Mesenteric fat pad (tissue), 1 donor: ENCODE data around the gene RING1. TPM values are rescaled to one million over a fixed set of nuclear protein-coding genes. Genes with fewer than 3 reads are reported as not detected.
"Not testable (repeated sequence)": the region's sequence is repeated elsewhere in the genome, so short reads cannot be mapped to it uniquely, and the experiment has no call there.

Source experiments
- DNase-seq: peaks from one replicate; pipeline ENCODE4 v3.0.0-alpha.2; 2020; ENCODE audit warnings: low spot score
- total RNA-seq: library from RNA; stranded (reverse); fragmentation: NEBNext Ultra II Directional; extraction: Animal tissue kit (Norgen Biotek cat#: 25700); gene quantifications from one replicate; pipeline ENCODE4 v1.2.1, GENCODE V29; 2021
- donor health status: DM: yes; HTN: yes; CAD: no.

RING1 gene
- total RNA-seq, 1 donor from 2014 or later, result 32.6 TPM

DNA sequence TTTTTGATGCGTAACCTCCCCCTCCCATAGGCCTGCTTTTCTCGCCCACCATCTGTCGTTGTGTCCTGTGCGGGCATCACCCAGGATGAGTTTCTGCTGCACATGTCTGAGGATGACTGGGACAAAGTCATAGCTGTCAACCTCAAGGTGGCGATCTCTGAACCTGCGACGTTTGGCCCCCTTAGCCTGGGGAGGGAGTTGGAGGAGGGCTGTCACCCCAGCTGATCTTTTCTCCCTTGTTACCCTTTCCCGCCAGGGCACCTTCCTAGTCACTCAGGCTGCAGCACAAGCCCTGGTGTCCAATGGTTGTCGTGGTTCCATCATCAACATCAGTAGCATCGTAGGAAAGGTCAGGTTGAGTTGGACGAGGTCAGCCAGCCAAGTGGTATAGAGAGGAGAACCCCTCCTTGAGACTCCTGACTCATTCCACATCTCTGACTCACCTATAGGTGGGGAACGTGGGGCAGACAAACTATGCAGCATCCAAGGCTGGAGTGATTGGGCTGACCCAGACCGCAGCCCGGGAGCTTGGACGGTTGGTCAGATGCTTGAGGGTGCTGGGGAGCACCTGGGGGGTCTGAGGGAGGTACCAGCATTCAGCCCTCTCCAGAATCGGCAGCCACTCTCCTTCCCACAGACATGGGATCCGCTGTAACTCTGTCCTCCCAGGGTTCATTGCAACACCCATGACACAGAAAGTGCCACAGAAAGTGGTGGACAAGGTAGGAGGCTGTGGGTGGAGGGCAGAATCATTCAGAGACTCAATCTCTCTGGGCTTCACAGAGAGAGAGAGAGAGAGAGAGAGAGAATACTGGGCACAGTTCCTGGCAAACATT, 2.9 kb upstream of the RING1 start:
- no peak for DNase-seq

GRCh38 chr6:33206027-33206863, 2.1 kb upstream of the RING1 start:
- DNase-seq, result peak; percentile 69

DNA sequence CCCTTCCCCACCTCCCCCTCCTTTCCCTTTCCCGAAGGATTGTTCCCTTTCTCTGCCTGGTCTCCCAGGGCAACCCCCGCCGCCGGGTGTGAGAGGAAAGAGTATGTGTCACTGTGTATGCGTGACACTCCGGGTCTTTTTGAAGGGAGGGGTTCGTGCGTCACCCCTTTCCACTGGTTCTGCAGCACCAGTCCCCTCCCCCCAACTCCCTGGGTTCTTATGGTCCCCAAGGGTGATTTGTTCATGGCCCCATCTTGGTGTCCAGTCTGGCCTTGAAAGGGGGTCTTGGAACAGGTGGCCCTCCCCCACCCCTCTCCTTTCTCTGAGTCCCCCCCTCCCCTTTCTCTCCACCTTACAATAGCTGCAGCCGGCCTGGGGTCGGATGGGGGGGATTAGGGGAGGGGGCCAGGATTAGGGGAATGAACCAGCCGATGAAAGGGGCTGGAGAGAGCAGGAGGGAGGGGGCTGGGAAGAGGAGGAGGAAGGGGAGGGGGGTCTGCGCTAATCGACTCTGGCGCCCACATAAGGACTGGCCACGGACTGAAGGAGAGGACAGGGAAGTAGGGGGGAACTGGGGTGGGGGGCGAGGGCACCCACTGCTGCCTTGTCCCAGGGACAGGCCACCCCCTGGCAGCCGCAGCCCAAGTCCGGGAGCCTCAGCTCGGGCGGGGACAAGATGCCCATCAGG, 1.3 kb upstream of the RING1 start:
- peak; percentile 72 for DNase-seq

DNA sequence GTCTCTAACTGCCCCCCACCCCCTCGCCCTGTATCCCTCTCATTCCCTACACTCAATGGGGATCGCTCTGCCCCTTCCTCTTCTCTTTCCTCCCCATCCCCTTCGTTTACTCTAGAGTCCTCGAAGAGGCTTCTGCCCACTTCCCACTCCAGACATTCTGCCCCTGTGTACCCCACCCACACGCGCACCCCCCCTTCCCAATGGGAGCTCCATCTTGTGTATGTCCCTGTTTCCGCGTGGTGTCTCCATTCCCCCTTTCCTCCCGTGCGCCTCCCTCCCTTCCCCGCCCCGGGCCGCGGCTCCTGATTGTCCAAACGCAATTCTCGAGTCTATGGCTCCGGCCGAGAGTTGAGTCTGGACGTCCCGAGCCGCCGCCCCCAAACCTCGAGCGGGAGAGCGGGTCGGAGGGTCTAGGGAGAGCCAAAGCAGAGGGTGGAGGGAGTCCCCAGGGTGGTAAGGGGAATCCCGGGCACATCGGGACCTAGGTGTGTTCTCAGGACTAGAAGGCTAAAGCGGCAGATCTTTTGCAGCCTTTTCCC, 679 bp upstream of the RING1 start:
- DNase-seq, result peak; percentile 90

GRCh38 chr6:33209856-33210255, 1.6 kb downstream of the RING1 start:
- DNase-seq, result no peak

DNA sequence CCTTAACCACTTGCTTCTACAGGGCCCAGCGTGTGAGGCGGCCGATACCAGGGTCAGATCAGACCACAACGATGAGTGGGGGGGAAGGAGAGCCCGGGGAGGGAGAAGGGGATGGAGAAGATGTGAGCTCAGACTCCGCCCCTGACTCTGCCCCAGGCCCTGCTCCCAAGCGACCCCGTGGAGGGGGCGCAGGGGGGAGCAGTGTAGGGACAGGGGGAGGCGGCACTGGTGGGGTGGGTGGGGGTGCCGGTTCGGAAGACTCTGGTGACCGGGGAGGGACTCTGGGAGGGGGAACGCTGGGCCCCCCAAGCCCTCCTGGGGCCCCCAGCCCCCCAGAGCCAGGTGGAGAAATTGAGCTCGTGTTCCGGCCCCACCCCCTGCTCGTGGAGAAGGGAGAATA, 2.8 kb downstream of the RING1 start:
- DNase-seq, result peak; percentile 49

DNA sequence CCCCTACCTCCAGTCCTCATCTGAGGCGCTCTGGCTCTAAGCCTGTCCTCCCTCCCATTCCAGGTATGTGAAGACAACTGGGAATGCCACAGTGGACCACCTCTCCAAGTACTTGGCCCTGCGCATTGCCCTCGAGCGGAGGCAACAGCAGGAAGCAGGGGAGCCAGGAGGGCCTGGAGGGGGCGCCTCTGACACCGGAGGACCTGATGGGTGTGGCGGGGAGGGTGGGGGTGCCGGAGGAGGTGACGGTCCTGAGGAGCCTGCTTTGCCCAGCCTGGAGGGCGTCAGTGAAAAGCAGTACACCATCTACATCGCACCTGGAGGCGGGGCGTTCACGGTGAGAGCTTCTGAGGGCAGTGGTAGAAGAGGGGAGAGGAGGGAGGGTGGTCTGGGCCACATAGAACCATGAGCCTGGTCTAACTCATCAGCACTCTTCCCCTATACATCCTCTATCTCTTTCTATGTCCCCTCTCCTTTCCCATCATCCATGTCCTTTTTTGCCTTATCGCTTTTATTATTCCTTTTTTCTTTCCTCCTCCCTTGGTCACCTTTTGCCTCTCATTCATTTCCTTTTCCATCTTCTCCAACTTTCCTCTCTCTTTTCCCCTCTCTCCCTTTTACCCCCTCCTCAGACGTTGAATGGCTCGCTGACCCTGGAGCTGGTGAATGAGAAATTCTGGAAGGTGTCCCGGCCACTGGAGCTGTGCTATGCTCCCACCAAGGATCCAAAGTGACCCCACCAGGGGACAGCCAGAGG, 3.5 kb downstream of the RING1 start:
- DNase-seq, result peak; percentile 73

GRCh38 chr6:33212857-33213165, 4.5 kb downstream of the RING1 start:
- no peak for DNase-seq

- peak; percentile 90 for DNase-seq
These were observed 5.1 kb downstream of the RING1 start for GRCh38 chr6:33213166-33213988.

- DNase-seq, result peak; percentile 68
These were observed 5.7 kb downstream of the RING1 start for GRCh38 chr6:33213989-33214335.

- no peak for DNase-seq
These were observed 7.2 kb downstream of the RING1 start for GRCh38 chr6:33215271-33216116.

- DNase-seq, result no peak
These were observed 7.9 kb downstream of the RING1 start for GRCh38 chr6:33216117-33216649.

DNA sequence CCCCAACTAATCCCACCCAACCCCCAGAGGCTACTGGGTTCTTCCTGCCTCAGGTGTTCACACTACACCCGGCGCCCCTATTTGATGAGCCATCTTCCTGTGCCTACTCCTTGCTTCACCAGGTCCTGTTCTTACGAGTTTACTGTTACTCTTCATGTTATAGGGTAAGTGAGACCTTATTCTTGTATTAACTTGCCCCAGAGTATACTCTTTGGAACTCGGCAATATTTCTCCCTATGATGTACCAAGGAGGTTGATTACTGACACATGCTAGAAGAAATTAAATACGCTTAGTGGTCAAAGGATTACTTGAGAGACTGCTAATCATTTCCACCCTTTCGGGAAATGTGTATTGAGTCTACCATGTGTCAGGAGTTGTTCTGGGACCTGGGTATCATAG, 8.9 kb downstream of the RING1 start:
- no peak for DNase-seq

DNA sequence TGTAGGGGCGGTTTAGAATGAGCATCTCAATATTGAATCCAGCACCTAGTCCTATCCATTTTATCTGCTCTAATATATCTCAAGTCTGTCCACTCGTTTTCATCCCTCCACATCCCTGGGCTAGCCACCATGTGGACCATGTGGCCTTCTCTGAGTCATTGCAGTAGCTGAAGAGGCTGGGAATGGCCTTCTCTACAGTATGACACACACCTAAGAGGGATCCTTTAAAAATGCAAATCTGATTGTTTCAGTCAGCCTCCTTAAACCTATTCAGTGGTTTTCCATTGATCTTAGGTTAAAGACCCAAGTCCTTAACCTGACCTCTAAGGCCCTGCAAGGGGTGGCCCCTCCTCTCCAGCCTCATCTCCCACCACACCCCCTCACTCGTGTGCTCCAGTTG, 9.4 kb downstream of the RING1 start:
- DNase-seq, result peak; percentile 22

DNA sequence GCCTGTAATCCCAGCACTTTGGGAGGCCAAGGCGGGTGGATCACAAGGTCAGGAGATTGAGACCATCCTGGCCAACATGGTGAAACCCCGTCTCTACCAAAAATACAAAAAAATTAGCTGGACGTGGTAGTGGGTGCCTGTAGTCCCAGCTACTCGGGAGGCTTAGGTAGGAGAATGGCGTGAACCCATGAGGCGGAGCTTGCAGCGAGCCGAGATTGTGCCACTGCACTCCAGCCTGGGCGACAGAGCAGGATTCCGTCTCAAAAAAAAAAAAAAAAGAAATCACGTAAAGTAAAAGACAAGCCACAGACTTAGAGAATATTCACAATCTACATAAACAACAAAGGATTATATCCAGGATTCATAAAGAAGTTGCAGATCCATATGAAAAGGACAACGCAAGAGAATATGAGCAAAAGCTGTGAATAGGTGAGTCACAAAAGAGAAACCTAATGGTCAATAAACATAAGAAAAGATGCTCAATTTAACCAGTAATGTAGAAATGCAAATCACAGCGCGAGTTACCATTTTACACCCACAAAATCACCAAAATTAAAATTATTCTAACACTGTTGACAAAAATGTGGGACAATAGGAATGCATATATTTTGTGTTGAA, 18.3 kb downstream of the RING1 start:
- DNase-seq, result not testable (repeated sequence)

GRCh38 chr6:33235221-33235634, 26.9 kb downstream of the RING1 start:
- DNase-seq, result peak; percentile 67

- no peak for DNase-seq
These were observed 28.0 kb downstream of the RING1 start for GRCh38 chr6:33236328-33236727.

- DNase-seq, result peak; percentile 65
These were observed 28.6 kb downstream of the RING1 start for GRCh38 chr6:33236852-33237251.
